GM21529 (cell line): ENCODE data around the gene ZNF594.
A peak's percentile ranks its signal among the peaks of the same experiment; 100 is the strongest.
"Not testable (repeated sequence)": the region's sequence is repeated elsewhere in the genome, so short reads cannot be mapped to it uniquely, and the experiment has no call there.

ENCODE experiments used
- ATAC-seq: cut with Tn5 transposase; IDR thresholded peaks from one replicate; pipeline ENCODE4 v1.9.1; 2021; ENCODE audit not compliant: unreplicated experiment

Gene ZNF594

DNA sequence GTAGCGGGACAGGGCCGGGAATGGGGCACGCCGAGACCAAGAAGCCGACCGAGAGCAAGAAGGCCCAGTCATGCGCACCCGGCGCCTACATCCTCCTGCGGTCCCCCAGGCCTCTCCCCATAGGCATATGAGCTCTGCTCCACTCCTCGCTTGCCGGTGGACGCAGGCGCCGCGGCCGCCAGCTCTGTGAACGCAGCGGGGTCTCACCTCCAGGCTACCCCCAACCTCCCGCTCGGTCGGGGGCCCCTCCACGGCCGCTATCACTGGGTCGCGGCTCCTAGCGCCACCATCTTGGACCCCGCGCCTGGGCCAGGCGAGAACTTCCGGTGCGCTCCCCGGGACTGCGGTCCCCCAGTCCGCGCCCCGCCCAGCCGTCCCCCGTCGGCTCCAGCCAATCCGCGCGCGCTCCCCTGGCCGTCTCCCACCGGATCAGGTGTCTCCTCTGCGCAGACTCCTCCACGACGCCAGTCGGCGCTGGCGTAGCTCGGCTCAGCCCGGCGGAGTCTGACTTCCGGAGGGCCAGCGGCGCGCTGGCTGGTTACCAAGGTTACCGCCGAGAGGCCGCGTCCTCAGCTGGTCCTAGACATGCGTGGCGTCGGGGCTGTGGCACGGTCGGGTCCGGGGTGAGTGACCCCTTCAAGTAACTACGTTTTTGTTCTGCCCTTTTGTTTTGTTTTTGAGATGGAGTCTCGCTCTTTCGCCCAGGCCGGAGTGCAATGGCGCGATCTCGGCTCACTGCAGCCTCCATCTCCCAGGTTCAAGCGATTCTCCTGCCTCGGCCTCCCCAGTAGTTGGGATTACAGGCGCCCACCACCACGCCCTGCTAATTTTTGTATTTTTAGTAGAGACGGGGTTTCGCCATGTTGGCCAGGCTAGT, at the start of gene ZNF594:
ZNF594 (minus strand) TSS at position 328 of the 877 bp plus-strand sequence. CDS start 7,612 bp downstream, outside the sequence.
- ATAC-seq: peak; percentile 94

DNA sequence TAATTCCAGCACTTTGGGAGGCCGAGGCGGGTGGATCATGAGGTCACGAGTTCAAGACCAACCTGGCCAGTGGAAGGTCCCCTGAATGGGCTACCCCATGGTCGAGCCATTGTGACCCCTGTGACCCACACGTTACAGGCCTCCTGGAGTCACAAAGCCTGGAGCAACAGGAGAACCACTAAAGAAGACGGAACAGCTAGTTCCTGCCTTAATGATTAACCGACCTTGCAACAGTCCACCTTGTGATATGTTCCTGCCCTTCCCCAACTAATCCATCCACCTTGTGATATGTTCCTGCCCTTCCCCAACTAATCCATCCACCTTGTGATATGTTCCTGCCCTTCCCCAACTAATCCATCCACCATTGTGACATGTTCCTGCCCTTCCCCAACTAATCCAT, 48.1 kb upstream of the ZNF594 start:
- not testable (repeated sequence) for ATAC-seq

DNA sequence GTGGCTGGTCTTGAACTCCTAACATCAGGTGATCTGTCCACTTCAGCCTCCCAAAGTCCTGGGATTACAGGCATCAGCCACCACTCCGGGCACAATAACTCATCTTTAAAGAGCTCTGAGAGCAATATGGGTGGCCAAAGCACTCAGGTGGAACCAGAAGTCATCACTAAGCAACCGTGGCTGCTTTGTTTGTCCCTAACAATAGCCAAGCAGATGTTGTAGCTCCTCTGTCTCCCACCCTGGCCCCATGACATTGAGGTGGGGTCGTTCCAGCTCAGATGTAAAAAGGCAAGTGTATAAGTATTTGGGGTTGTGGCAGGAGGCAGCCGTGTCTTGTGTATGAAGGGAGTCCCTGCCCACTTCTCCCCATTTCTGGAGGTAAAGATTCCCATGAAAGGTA, 46.7 kb upstream of the ZNF594 start:
- no peak for ATAC-seq

DNA sequence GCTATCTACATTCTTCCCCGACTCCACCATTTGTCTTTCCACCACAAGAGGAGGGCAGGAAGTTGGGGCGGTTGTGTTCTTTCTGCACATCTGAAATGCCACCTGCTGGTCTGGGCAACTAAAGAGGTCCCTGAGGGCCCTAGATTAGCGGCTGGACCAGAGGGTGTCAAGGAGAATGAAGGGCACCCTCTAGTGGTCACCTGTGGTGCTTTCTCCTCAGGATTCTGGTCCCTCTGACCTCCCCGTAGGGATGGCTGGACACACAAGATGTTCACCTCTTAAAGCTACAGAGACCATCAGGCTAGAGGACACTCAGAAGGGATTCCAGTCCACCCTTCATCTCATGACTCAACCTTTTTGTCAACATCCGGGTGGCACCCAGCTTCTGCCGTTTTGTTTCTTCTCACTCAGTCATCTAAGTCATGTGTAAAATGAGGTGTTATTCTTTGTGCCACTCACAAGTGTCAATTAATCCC, 45.9 kb upstream of the ZNF594 start:
- peak; percentile 31 for ATAC-seq

DNA sequence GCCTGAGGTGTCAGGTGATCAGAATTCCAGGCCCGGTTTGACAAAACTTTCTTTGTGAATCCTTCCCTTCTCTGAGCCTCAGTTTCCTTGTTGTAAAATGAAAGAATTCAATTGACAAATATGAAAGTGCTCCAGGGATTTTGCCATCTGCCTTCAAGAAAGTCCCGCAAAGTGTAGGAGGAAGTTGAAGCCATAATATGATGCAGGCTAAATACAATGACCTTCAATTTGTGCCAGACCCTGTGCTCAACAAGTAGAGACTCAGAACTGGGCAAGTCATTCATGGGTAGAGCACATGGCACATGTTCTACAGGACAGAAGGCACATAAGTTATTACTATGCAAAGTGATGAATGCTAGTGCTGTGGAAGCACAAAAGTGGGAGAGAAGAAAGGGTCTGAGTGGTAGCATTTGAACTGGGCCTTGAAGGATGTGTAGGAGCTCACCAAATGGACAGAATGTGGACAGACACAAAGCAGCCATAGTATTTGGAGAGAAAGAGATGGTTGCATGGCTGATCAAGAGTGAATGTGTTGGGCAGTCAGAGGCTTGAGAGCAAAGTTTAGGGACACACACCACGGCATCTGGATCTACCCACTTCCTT, 45.4 kb upstream of the ZNF594 start:
- ATAC-seq: no peak

DNA sequence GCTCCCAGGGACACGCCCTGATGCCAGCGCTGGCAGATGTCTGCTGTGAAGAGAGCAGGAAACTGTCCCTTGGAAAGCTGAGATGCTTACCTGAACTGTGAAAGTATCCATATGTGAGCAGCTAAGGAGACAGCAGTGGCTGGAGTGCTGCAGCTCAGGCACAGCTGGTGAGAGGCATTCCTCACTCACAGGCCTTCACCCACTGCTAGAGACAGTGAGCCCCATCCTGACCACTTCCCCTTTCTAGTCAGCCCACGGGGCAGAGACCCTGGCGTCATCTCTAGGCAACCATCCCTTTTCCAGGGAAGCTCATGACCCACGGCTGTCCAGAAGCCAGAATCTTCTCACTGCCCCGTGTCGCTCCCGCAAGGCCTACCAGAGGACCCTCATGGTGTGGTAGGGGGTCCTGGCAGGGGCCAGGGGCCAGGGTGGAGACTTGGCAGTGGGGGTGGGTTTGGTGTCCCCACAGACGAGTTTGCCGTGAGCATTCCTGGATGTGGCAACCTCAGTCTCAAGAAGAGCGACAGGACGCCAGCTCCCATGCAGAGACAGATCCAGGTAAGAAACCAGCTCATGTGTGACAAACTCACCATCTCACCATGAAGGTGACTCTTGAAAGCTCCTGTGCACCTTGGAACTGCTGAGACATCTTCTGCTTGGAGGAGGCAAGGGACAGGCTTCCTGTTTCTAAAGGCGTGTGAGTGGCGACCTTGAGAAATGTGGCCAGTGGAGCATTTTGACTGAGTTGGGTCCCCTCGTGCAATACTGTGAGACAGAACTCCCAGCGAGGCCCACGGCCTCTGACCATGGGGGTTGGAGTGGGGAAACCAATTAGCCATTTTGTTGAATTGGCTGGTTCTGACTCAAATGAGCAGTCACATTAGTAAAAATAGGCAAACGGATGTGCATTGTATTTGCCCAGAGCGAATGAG, 43.2 kb upstream of the ZNF594 start, which contains the start of gene SCIMP:
SCIMP (minus strand) TSS at position 216 of the 932 bp plus-strand sequence; CDS start at position 111, 105 bp downstream.
- peak; percentile 62 for ATAC-seq

DNA sequence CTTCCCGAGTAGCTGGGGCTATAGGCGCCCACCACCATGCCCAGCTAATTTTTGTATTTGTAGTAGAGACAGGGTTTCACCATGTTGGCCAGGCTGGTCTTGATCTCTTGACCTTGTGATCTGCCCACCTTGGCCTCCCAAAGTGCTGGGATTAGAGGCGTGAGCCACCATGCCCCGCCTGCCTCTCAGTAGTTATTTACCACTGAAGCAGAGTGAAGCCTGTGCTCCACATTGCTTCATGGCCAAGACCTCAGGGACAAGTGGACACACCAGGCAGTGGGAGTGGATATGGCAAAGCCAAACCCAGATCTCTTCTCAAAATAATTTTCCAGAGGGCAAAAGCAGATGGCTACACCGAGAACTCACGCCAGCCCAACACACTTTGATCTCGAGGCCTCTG, 41.8 kb upstream of the ZNF594 start:
- ATAC-seq: not testable (repeated sequence)

DNA sequence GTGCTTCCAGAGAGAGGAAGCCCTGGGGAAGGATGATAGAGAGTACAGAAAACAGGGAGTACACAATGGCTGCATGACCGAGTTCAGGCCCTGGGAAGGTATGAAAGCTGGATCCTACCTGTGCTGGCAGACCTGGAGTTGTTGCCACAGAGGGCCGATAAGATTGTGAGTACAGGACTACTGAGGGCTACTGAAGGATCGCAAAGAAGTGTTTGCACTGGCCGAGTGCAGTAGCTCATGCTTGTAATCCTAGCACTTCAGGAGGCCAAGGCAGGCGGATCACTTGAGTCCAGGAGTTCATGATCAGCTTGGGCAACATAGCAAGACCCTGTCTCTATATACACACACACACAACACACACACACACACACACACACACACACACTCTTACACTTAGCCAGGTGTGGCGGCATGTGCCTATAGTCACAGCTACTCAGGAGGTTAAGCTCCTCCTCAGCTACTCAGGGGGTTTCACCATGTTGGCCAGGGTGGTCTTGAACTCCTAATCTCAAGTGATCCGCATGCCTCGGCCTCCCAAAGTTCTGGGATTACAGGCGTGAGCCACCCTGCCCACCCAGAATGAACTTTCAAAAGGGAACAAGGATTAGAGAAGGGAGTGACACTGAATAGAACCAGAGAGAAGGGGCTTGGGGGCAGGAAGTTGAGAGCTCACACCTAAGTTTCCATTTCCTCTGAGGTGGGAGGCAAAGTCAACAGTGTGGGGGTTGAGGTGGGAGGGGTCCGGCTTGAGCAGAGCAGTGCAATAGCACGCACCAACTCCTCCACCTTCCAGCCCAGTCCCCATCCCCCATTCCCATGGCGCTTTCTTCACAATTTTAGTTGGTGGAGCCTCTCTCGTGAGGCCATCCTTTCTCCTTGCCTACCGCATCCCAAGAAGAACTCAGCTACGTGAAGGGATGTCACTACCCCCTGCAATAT, 35.5 kb upstream of the ZNF594 start:
- no peak for ATAC-seq

DNA sequence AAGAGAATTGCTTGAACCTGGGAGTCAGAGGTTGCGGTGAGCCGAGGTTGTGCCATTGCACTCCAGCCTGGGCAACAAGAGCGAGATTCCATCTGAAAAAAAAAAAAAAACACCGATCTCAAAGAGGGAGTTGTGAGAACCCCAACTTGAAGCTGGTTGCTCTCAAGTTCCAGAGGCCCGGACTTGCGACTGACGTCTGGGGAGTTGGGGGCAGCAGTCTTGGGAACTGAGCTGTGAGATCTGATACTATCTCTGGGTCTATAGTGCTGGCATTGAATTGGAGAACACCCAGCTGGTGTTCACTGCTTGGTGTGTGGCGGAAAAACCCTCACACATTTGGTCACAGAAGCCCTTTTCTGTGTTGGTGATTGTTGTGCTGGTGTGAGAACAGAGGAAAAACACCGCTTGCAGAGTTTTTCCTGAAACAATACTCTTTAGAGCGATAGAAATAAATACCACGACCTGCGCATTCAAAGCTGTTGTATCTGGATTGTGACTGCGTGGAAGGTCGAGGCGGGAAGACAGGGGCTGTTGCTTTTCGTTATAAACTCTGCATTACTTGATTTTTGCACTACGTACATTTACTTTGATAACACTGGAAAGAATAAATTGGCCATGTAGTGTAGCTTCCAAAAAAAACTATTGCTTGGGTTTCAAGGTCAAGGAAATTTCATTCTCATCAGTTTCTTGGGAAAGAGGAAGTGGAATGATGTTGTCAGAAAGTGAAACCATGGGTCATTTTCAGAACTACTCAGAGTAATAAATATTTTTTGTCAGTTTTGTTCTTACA, 34.2 kb upstream of the ZNF594 start:
- no peak for ATAC-seq

DNA sequence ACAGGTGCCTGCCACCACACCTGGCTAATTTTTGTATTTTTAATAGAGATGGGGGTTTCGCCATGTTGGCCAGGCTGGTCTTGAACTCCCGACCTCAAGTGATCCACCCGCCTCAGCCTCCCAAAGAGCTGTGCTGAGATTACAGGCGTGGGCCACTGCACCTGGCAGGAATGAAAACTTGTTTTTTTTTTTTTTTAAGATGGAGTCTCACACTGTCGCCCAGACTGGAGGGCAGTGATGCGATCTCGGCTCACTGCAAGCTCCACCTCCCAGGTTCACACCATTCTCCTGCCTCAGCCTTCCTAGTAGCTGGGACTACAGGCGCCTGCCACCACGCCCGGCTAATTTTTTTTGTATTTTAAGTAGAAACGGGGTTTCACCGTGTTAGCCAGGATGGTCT, 30.2 kb upstream of the ZNF594 start:
- not testable (repeated sequence) for ATAC-seq

DNA sequence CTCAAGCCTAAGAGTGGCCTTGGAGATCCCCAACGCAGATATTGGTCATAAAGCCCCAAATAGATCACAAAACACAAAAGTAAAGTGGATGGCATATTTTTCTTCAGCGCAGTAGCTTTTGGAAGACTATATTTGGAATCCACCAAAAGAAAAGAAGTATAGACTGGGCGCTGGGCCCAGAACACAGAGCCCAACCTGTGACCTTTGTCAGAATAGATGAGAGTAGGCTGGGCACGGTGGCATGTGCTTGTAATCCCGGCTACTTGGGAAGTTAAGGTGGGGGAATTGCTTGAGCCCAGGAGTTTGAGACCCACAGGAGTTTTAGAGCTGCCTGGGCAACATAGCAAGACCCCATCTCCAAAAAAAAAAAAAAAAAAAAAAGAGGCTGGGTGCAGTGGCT, 28.4 kb upstream of the ZNF594 start:
- ATAC-seq: no peak

DNA sequence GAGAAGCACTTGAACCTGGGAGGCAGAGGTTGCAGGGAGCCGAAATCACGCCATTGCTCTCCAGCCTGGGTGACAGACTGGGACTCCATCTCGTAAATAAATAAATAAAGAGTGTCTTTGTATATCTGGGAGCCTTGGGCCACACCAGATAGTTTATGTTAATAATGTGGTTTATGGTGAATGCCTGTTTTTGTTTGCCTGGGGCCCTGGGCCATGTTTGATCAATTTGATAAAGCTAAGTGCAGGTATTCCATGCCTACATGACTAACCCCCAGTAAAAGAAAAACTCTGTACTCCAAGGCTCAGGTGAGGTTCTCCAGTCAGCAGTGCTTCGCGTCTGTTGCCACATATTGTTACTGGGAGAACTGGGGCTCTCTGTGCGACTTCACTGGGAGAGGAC, 27.9 kb upstream of the ZNF594 start:
- ATAC-seq: no peak

DNA sequence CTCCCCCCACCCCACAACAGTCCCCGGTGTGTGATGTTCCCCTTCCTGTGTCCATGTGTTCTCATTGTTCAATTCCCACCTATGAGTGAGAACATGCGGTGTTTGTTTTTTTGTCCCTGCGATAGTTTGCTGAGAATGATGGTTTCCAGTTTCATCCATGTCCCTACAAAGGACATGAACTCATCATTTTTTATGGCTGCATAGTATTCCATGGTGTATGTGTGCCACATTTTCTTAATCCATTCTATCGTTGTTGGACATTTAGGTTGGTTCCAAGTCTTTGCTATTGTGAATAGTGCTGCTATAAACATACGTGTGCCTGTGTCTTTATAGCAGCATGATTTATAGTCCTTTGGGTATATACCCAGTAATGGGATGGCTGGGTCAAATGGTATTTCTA, 25.9 kb upstream of the ZNF594 start:
- not testable (repeated sequence) for ATAC-seq

DNA sequence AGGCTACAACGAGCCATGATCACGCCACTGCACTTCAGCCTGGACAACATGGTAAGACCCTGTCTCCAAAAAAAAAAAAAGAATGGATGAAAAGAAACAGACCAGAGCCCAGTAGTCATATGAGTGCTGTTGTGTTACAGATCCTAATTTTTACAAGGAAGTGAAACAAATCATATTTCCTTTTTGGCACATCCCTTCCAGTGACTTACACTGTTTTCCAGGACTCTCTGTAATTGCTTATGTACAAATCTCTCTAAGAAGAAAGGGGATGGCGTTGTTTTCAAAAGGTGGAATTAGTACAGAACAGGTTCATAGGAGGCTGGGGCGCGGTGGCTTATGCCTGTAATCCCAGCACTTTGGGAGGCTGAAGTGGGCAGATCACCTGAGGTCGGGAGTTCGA, 19.8 kb upstream of the ZNF594 start:
- no peak for ATAC-seq

DNA sequence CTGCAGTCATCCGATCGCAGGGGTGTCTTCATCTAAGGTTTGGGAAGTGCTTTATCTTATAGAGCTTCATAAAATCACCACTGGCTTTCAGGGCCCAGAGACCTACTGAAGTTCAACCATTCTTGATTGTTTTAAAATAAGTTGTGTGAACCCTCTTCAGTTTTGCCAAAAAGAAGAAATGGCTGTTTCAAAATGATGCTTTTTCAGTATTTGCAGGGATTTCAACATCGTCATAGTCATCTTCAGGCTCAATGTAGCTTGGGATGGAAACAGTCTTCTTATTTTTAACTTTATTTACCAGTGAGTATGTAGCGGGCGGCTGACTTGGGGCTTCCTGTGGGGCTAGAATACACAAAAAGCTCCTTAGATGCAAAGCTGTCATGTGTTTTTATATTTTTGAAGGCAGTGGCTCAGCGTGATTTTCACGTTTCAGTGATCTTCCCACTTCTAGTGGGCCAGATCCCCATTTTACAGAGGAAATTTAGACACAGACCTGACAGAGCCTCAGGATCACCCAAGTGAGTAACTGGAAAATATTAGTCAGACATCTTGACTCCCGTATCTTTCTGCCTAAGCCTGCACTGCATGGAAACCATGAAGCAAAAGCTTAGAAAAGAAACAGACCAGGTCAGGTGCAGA, 19.1 kb upstream of the ZNF594 start:
- peak; percentile 44 for ATAC-seq

DNA sequence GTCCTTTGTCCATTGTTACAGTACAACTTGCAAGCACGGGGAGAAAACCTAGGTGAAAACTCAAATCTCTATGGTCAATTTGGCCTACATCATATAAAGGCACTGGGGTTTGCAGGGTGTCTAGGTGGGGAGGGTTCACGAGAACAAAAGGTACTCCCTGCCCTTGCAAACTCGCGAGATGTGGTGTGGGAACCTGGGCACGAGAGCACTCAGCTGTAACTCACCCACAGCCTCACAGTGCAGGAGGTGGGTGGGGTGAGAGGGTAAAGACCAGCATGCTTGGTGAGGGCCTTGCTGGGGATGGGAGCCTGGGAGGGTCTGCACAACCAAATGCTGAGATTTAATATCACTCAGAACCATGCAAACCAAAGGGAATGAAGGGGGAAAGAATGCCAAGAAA, 18.4 kb upstream of the ZNF594 start:
- no peak for ATAC-seq

DNA sequence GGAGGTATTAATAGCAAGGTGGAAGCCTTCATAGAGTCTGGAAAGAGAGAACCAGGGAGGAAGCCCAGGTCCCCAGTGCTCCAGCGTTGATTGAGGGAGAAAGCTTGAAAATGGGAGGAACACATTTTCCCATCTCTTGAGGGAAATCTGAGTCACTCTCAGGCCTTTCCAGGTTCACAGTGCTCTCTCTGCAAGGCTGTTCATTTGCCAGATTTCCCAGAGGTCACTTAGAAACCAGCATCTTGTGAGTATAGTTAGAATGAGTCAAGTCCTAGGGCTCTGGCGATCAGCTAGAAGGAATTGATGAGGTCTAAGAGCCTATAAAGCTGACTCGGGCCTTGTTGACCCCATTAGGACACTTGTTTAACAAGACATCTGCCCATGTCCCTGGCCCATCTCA, 17.7 kb upstream of the ZNF594 start:
- ATAC-seq: no peak

DNA sequence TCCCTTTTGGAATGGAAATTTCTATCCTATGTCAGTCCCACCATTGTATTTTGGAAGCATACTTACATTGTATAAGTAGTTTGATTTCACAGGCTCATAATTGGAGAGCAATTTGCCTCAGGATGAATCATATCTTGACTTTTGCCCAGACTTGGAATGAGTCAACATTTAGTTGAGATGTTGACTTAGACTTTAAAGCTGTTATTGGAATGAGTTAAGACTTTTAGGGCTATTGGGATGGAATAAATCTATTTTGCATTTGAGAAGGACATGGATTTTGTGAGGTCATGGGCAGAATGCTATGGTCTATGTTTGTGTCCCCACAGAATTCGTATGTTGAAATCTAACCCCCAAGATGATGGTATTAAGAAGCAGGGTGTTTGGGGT, 12.2 kb upstream of the ZNF594 start:
- no peak for ATAC-seq
